PC-9 (cell line): ENCODE measurements around the gene IER3.

Source experiments
- EZH2 ChIP-seq: fragments of 200-600 bp; sonication (generic); IDR thresholded peaks from 2 replicates; pipeline ENCODE4 v1.8.0; 2017; ENCODE audit warnings: antibody characterized with exemption, low read depth
- TF ChIP-seq, protein P1 (sequence below): fragments of 200-600 bp; sonication (generic); conservative IDR thresholded peaks from 2 replicates; pipeline ENCODE4 v1.6.1; 2017; ENCODE audit warnings: mixed run types, antibody characterized with exemption, mild to moderate bottlenecking, moderate library complexity

DNA sequence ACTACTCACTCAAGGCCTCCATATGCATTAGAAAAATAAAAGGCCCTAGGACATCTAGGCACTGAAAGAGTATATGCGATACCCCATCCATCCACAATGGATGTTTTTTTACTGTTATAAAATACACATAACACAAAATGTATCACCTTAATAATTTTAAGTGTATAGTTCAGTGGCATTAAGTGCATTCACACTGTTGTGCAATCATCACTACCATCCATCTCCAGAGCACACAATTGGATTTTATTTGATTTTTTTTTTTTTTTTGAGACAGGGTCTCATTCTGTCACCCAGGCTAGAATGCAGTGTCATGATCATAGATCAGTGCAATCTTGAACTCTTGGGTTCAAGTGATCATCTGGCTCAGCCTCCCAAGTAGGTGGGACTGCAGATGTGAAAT lies 30.1 kb downstream of the IER3 start:
- TF ChIP-seq, protein P1, sequence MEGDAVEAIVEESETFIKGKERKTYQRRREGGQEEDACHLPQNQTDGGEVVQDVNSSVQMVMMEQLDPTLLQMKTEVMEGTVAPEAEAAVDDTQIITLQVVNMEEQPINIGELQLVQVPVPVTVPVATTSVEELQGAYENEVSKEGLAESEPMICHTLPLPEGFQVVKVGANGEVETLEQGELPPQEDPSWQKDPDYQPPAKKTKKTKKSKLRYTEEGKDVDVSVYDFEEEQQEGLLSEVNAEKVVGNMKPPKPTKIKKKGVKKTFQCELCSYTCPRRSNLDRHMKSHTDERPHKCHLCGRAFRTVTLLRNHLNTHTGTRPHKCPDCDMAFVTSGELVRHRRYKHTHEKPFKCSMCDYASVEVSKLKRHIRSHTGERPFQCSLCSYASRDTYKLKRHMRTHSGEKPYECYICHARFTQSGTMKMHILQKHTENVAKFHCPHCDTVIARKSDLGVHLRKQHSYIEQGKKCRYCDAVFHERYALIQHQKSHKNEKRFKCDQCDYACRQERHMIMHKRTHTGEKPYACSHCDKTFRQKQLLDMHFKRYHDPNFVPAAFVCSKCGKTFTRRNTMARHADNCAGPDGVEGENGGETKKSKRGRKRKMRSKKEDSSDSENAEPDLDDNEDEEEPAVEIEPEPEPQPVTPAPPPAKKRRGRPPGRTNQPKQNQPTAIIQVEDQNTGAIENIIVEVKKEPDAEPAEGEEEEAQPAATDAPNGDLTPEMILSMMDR, result no peak
- no peak for TF ChIP-seq EZH2
